ENCODE results near the gene MFNG.

The MFNG gene

GRCh38 chr22:37514526-37515051 is 28.4 kb upstream of the MFNG start:
- Histone ChIP-seq H3K9ac (ENCODE audit: low read depth in 1 of 2, low read length in 2 of 2) (no peak overlapping the region), H3K4me1 (ENCODE audit: control insufficient read depth in 1 of 2, insufficient read depth in 2 of 2, low read length in 2 of 2) (peaks cover 28 to 34% of the 10 kb centered on the region in 2 donors), H3K36me3 (ENCODE audit: control insufficient read depth in 1 of 2, insufficient read depth in 2 of 2, low read length in 2 of 2) (peaks cover 15 to 21% of the 10 kb centered on the region in 2 donors), H3K27ac (ENCODE audit: low read depth, low read length) (no peak overlapping the region), H3K9me3 (ENCODE audit: control insufficient read depth in 1 of 2, low read length in 2 of 2) (no peaks in the 10 kb centered on the region), H3K27me3 (ENCODE audit: control insufficient read depth in 1 of 2, insufficient read depth in 2 of 2, low read length in 2 of 2) (no peaks in the 10 kb centered on the region), H3K4me3 (ENCODE audit: low read depth in 1 of 2, low read length in 2 of 2) (no peak overlapping the region)

GRCh38 chr22:37511395-37512104 is 25.4 kb upstream of the MFNG start:
- H3K27ac ChIP-seq (ENCODE audit: low read depth, low read length), result peak overlapping the region; percentile 63
- peak overlapping the region in 1 of 2 donors; percentile 29 for H3K4me3 ChIP-seq (ENCODE audit: low read depth in 1 of 2, low read length in 2 of 2)
- H3K9ac ChIP-seq (ENCODE audit: low read depth in 1 of 2, low read length in 2 of 2), result peak overlapping the region in 1 of 2 donors; percentile 36
- H3K4me1 ChIP-seq (ENCODE audit: control insufficient read depth in 1 of 2, insufficient read depth in 2 of 2, low read length in 2 of 2), result peaks cover 33 to 38% of the 10 kb centered on the region in 2 donors
- H3K9me3 ChIP-seq (ENCODE audit: control insufficient read depth in 1 of 2, low read length in 2 of 2), result no peaks in the 10 kb centered on the region
- H3K27me3 ChIP-seq (ENCODE audit: control insufficient read depth in 1 of 2, insufficient read depth in 2 of 2, low read length in 2 of 2), result no peaks in the 10 kb centered on the region
- peaks cover 25 to 31% of the 10 kb centered on the region in 2 donors for H3K36me3 ChIP-seq (ENCODE audit: control insufficient read depth in 1 of 2, insufficient read depth in 2 of 2, low read length in 2 of 2)

DNA sequence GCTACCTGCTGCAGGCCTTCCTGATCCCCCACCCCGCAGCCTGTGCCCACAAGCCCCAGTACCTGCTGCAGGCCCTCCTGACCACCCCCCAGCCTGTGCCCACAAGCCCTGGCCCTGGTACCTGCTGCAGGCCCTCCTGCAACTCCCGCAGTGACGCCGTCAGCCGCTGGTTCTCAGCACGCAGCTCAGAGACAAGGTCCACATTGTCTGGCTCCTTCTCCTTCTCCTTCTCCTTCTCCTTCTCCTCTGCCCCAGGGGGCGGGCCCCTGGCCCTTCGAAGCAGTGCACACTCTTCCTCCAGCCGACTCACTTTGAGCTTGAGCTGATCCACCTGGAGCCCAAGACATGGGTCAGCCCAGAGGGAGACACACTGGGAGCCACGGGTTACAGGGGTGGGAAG is 23.9 kb upstream of the MFNG start:
- Histone ChIP-seq H3K9ac (ENCODE audit: low read depth in 1 of 2, low read length in 2 of 2) (peak overlapping the region in 1 of 2 donors; percentile 24), H3K9me3 (ENCODE audit: control insufficient read depth in 1 of 2, low read length in 2 of 2) (no peaks in the 10 kb centered on the region), H3K27ac (ENCODE audit: low read depth, low read length) (no peak overlapping the region), H3K4me3 (ENCODE audit: low read depth in 1 of 2, low read length in 2 of 2) (no peak overlapping the region), H3K36me3 (ENCODE audit: control insufficient read depth in 1 of 2, insufficient read depth in 2 of 2, low read length in 2 of 2) (peaks cover 34 to 38% of the 10 kb centered on the region in 2 donors), H3K27me3 (ENCODE audit: control insufficient read depth in 1 of 2, insufficient read depth in 2 of 2, low read length in 2 of 2) (no peaks in the 10 kb centered on the region), H3K4me1 (ENCODE audit: control insufficient read depth in 1 of 2, insufficient read depth in 2 of 2, low read length in 2 of 2) (peaks cover 33 to 38% of the 10 kb centered on the region in 2 donors)

DNA sequence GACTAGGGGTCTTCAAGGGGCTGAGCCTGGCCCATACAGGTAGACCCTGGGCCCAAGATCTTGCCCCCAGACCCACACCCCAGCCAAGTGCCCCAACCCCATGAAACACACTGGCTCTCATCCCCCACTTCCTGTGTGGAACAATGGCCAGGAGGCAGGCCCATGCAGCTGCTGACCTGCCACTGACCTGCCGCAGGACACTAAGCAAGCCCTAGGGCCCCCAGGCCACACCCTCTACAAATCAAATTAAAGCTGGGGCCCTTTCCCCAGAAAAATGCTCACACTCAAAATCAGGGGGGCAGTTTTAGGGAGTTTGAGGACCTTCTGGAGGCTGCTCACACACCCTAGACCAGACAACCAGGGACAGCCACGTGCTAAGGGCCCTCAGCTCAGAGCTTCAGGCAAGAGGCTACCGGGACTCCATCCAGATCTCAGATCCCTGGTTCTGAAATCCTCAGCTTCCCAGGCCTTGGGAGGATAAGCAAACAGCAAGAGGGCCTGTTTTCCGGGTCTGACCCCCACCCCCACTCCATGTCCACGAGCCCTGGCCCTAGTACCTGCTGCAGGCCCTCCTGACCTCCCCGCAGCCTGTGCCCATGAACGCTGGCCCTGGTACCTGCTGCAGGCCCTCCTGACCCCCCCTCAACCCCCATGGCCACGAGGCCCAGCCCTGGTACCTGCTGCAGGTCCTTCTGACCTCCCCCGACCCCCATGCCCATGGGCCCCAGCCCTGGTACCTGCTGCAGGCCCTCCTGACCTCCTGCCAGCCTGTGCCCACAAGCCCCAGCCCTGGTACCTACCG is 23.1 kb upstream of the MFNG start:
- H3K27ac ChIP-seq (ENCODE audit: low read depth, low read length), result no peak overlapping the region
- no peaks in the 10 kb centered on the region for H3K27me3 ChIP-seq (ENCODE audit: control insufficient read depth in 1 of 2, insufficient read depth in 2 of 2, low read length in 2 of 2)
- H3K9me3 ChIP-seq (ENCODE audit: control insufficient read depth in 1 of 2, low read length in 2 of 2), result no peaks in the 10 kb centered on the region
- peaks cover 41 to 44% of the 10 kb centered on the region in 2 donors for H3K4me1 ChIP-seq (ENCODE audit: control insufficient read depth in 1 of 2, insufficient read depth in 2 of 2, low read length in 2 of 2)
- no peak overlapping the region for H3K4me3 ChIP-seq (ENCODE audit: low read depth in 1 of 2, low read length in 2 of 2)
- peak overlapping the region in 1 of 2 donors; percentile 16 for H3K9ac ChIP-seq (ENCODE audit: low read depth in 1 of 2, low read length in 2 of 2)
- H3K36me3 ChIP-seq (ENCODE audit: control insufficient read depth in 1 of 2, insufficient read depth in 2 of 2, low read length in 2 of 2), result peaks cover 28 to 38% of the 10 kb centered on the region in 2 donors

GRCh38 chr22:37508431-37508992 is 22.3 kb upstream of the MFNG start:
- Histone ChIP-seq H3K27ac (ENCODE audit: low read depth, low read length) (no peak overlapping the region), H3K27me3 (ENCODE audit: control insufficient read depth in 1 of 2, insufficient read depth in 2 of 2, low read length in 2 of 2) (no peaks in the 10 kb centered on the region), H3K9ac (ENCODE audit: low read depth in 1 of 2, low read length in 2 of 2) (peak overlapping the region in 1 of 2 donors; percentile 16), H3K9me3 (ENCODE audit: control insufficient read depth in 1 of 2, low read length in 2 of 2) (no peaks in the 10 kb centered on the region), H3K4me3 (ENCODE audit: low read depth in 1 of 2, low read length in 2 of 2) (no peak overlapping the region), H3K36me3 (ENCODE audit: control insufficient read depth in 1 of 2, insufficient read depth in 2 of 2, low read length in 2 of 2) (peaks cover 30 to 41% of the 10 kb centered on the region in 2 donors), H3K4me1 (ENCODE audit: control insufficient read depth in 1 of 2, insufficient read depth in 2 of 2, low read length in 2 of 2) (peaks cover 48 to 50% of the 10 kb centered on the region in 2 donors)

- Histone ChIP-seq H3K9ac (ENCODE audit: low read depth in 1 of 2, low read length in 2 of 2) (no peak overlapping the region), H3K36me3 (ENCODE audit: control insufficient read depth in 1 of 2, insufficient read depth in 2 of 2, low read length in 2 of 2) (peaks cover 30 to 41% of the 10 kb centered on the region in 2 donors), H3K4me3 (ENCODE audit: low read depth in 1 of 2, low read length in 2 of 2) (no peak overlapping the region), H3K27ac (ENCODE audit: low read depth, low read length) (no peak overlapping the region), H3K9me3 (ENCODE audit: control insufficient read depth in 1 of 2, low read length in 2 of 2) (no peaks in the 10 kb centered on the region), H3K4me1 (ENCODE audit: control insufficient read depth in 1 of 2, insufficient read depth in 2 of 2, low read length in 2 of 2) (peaks cover 50 to 54% of the 10 kb centered on the region in 2 donors), H3K27me3 (ENCODE audit: control insufficient read depth in 1 of 2, insufficient read depth in 2 of 2, low read length in 2 of 2) (no peaks in the 10 kb centered on the region)
Observed at GRCh38 chr22:37507731-37508130, 21.5 kb upstream of the MFNG start.

DNA sequence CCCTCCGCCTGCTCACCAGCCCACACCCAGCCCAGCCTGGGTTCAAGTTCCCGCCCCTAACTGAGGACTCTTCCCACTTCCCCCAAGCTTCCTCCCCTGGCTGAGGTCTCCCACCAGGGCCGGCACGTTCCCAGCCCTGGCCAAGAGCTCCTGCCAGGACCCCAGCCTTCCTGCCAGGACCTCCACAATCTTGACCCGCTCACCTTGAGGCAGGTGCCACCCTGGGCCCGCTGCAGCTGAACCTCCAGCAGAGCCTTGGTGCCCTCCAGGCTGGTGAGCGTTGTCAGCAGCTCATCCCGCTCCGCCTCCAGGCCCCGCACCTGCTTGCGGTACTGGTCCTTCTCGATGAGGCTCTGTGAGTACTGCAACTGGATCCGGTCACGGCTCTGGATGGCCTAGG is 19.8 kb upstream of the MFNG start:
- H3K9ac ChIP-seq (ENCODE audit: low read depth in 1 of 2, low read length in 2 of 2), result no peak overlapping the region

DNA sequence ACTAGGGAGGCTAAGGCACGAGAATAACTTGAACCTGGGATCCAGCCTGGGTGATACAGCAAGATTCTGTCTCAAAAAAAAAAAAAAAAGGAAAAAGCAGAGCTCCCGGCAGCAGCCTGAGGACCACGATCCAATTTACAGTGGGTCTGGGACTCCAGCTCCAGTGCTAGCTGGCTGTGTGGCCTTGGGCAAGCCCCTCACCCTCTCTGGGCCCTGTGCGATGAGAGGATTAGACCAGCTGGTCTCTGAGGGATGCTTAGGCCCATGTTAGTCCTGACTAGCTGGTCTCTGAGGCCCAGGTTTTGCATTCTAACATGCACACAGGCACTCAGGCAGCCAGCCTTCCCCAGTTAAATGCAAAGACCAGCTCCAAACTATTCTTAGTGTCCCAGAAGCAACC is 19.4 kb upstream of the MFNG start:
- Histone ChIP-seq H3K4me1 (ENCODE audit: control insufficient read depth in 1 of 2, insufficient read depth in 2 of 2, low read length in 2 of 2) (peaks cover 59% of the 10 kb centered on the region in 2 donors), H3K27ac (ENCODE audit: low read depth, low read length) (no peak overlapping the region), H3K9ac (ENCODE audit: low read depth in 1 of 2, low read length in 2 of 2) (no peak overlapping the region), H3K27me3 (ENCODE audit: control insufficient read depth in 1 of 2, insufficient read depth in 2 of 2, low read length in 2 of 2) (no peaks in the 10 kb centered on the region), H3K36me3 (ENCODE audit: control insufficient read depth in 1 of 2, insufficient read depth in 2 of 2, low read length in 2 of 2) (peaks cover 26 to 44% of the 10 kb centered on the region in 2 donors), H3K9me3 (ENCODE audit: control insufficient read depth in 1 of 2, low read length in 2 of 2) (no peaks in the 10 kb centered on the region), H3K4me3 (ENCODE audit: low read depth in 1 of 2, low read length in 2 of 2) (no peak overlapping the region)

More for the DNA sequence above, 19.8 kb upstream of the MFNG start:
- no peak overlapping the region for H3K27ac ChIP-seq (ENCODE audit: low read depth, low read length)
- peaks cover 55 to 57% of the 10 kb centered on the region in 2 donors for H3K4me1 ChIP-seq (ENCODE audit: control insufficient read depth in 1 of 2, insufficient read depth in 2 of 2, low read length in 2 of 2)
- no peaks in the 10 kb centered on the region for H3K27me3 ChIP-seq (ENCODE audit: control insufficient read depth in 1 of 2, insufficient read depth in 2 of 2, low read length in 2 of 2)
- no peak overlapping the region for H3K4me3 ChIP-seq (ENCODE audit: low read depth in 1 of 2, low read length in 2 of 2)
- H3K9me3 ChIP-seq (ENCODE audit: control insufficient read depth in 1 of 2, low read length in 2 of 2), result no peaks in the 10 kb centered on the region
- peaks cover 23 to 41% of the 10 kb centered on the region in 2 donors for H3K36me3 ChIP-seq (ENCODE audit: control insufficient read depth in 1 of 2, insufficient read depth in 2 of 2, low read length in 2 of 2)

DNA sequence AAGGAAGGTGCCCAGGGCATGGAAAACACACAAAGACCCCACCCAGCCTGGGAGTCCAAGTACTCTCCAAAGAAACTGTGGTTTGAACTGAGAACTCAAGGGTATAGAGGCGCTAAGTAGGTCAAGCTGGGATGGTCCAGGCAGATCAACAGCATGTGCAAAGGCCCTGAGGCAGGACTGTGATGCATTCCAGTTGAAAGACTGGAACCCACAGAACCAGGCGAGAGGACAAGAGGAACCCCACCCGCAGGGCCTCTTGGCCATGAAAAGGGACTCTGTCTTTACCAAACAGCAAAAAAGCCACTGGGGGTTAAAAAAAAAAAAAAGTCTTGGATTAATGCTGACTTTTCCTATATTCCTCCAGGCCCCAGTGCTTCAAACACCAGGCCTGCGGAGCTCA is 18.8 kb upstream of the MFNG start:
- H3K27ac ChIP-seq (ENCODE audit: low read depth, low read length), result no peak overlapping the region
- no peak overlapping the region for H3K4me3 ChIP-seq (ENCODE audit: low read depth in 1 of 2, low read length in 2 of 2)
- H3K9me3 ChIP-seq (ENCODE audit: control insufficient read depth in 1 of 2, low read length in 2 of 2), result no peaks in the 10 kb centered on the region
- peak overlapping the region in 1 of 2 donors; percentile 32 for H3K9ac ChIP-seq (ENCODE audit: low read depth in 1 of 2, low read length in 2 of 2)
- H3K4me1 ChIP-seq (ENCODE audit: control insufficient read depth in 1 of 2, insufficient read depth in 2 of 2, low read length in 2 of 2), result peaks cover 59% of the 10 kb centered on the region in 2 donors
- H3K36me3 ChIP-seq (ENCODE audit: control insufficient read depth in 1 of 2, insufficient read depth in 2 of 2, low read length in 2 of 2), result peaks cover 28 to 50% of the 10 kb centered on the region in 2 donors
- H3K27me3 ChIP-seq (ENCODE audit: control insufficient read depth in 1 of 2, insufficient read depth in 2 of 2, low read length in 2 of 2), result no peaks in the 10 kb centered on the region

Measured in duodenal mucosa (tissue), 2 donors.